Measurements from ENCODE around the gene CSNK1D.

GRCh38 chr17:82219753-82220709 lies 53.5 kb downstream of the CSNK1D start:
- TF ChIP-seq CTCF (IDR thresholded peaks at IDR 0.05) = no peak
- no peak for TF ChIP-seq POLR2A (IDR thresholded peaks at IDR 0.05)

Measured in testis (tissue), 2 donors.